Right atrium auricular region (tissue), 2 donors: ENCODE data around the gene MASP1. TPM values are rescaled to one million over a fixed set of nuclear protein-coding genes. Genes with fewer than 3 reads are reported as not detected.

ENCODE experiments used
- DNase-seq: peaks from one replicate; pipeline ENCODE4 v3.0.0-alpha.2; 2019; ENCODE audit warnings: low spot score
- H3K27ac ChIP-seq, 2 donors: fragments of 200-600 bp; sonication (generic); 1 replicate in 1 of 2; 2 replicates in 1 of 2; pipeline ENCODE4 v1.5.1; 2016 to 2019
- H3K27me3 ChIP-seq, 2 donors: fragments of 200-600 bp; sonication (generic); one replicate each; pipeline versions ENCODE4 v1.5.1 to v1.6.0; 2017 to 2019
- H3K36me3 ChIP-seq: fragments of 200-600 bp; sonication (generic); one replicate; pipeline ENCODE4 v1.5.1; 2016
- H3K4me1 ChIP-seq, 2 donors: fragments of 200-600 bp; sonication (generic); one replicate each; pipeline versions ENCODE4 v1.5.1 to v1.6.0; 2017 to 2019
- H3K4me3 ChIP-seq, 2 donors: fragments of 200-600 bp; sonication (generic); 1 replicate in 1 of 2; 2 replicates in 1 of 2; pipeline ENCODE4 v1.5.1; 2017 to 2019; ENCODE audit warnings: mild to moderate bottlenecking in 1 of 2, moderate library complexity in 1 of 2
- H3K9me3 ChIP-seq, 2 donors: fragments of 200-600 bp; sonication (generic); one replicate each; pipeline ENCODE4 v1.5.1; 2019
- total RNA-seq, 2 donors: library from RNA; depleted of rRNA; stranded (reverse); fragments of >200 nt; gene quantifications; one replicate each; pipeline ENCODE4 v1.1.0, GENCODE V29; 2016
- TF ChIP-seq, protein P1 (sequence below), 2 donors: fragments of 200-600 bp; sonication (generic); IDR thresholded peaks; one replicate each; pipeline ENCODE4 v1.5.1; 2019; ENCODE audit warnings: antibody characterized with exemption in 2 of 2

MASP1 gene
- total RNA-seq, 2 donors from 2014 or later = 26.2 to 27.6 TPM

GRCh38 chr3:187318819-187319616 lies 27.5 kb upstream of the MASP1 start:
- H3K4me1 ChIP-seq = peaks cover 0 to 8% of the 10 kb centered on the region in 2 donors
- no peaks in the 10 kb centered on the region for H3K27me3 ChIP-seq
- H3K36me3 ChIP-seq = no peaks in the 10 kb centered on the region
- TF ChIP-seq, protein P1, sequence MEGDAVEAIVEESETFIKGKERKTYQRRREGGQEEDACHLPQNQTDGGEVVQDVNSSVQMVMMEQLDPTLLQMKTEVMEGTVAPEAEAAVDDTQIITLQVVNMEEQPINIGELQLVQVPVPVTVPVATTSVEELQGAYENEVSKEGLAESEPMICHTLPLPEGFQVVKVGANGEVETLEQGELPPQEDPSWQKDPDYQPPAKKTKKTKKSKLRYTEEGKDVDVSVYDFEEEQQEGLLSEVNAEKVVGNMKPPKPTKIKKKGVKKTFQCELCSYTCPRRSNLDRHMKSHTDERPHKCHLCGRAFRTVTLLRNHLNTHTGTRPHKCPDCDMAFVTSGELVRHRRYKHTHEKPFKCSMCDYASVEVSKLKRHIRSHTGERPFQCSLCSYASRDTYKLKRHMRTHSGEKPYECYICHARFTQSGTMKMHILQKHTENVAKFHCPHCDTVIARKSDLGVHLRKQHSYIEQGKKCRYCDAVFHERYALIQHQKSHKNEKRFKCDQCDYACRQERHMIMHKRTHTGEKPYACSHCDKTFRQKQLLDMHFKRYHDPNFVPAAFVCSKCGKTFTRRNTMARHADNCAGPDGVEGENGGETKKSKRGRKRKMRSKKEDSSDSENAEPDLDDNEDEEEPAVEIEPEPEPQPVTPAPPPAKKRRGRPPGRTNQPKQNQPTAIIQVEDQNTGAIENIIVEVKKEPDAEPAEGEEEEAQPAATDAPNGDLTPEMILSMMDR (IDR thresholded peaks at IDR 0.05) = peak; percentile 89 to 92
- DNase-seq = peak; percentile 70
- no peaks in the 10 kb centered on the region for H3K9me3 ChIP-seq
- H3K4me3 ChIP-seq = peak overlapping the region in 1 of 2 donors; percentile 24
- H3K27ac ChIP-seq = no peak overlapping the region

DNA sequence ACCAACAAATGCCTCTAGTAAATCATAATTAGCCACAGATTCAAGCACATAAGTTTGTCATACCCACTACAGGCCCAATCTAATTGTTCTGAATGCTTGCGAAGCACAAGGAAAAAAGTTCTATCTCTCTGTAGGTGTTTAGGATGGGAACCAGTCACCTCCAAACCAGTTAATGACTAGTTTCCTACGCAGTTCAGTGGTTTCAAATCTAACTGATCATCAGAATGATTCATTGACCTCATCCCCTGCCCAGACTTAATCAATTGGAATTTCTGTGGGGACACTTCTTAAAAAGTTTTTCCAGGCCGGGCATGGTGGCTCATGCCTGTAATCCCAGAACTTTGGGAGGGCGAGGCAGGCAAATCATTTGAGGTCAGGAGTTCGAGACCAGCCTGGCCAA lies 24.3 kb upstream of the MASP1 start:
- TF ChIP-seq, protein P1 (IDR thresholded peaks at IDR 0.05) = no peak
- Histone ChIP-seq H3K36me3 (no peaks in the 10 kb centered on the region), H3K4me3 (no peak overlapping the region), H3K27me3 (no peaks in the 10 kb centered on the region), H3K9me3 (no peaks in the 10 kb centered on the region), H3K27ac (no peak overlapping the region), H3K4me1 (peaks cover 0 to 8% of the 10 kb centered on the region in 2 donors)
- no peak for DNase-seq

- no peak for DNase-seq
Observed at GRCh38 chr3:187314176-187314575, 22.6 kb upstream of the MASP1 start.

GRCh38 chr3:187310954-187311470 lies 19.5 kb upstream of the MASP1 start:
- Histone ChIP-seq H3K4me3 (no peak overlapping the region), H3K36me3 (no peaks in the 10 kb centered on the region), H3K27ac (no peak overlapping the region), H3K27me3 (no peaks in the 10 kb centered on the region), H3K4me1 (no peaks in the 10 kb centered on the region), H3K9me3 (no peaks in the 10 kb centered on the region)
- TF ChIP-seq, protein P1 (IDR thresholded peaks at IDR 0.05) = no peak
- no peak for DNase-seq

More at GRCh38 chr3:187314176-187314575, 22.6 kb upstream of the MASP1 start:
- no peaks in the 10 kb centered on the region for H3K27me3 ChIP-seq
- TF ChIP-seq, protein P1 (IDR thresholded peaks at IDR 0.05) = no peak
- no peaks in the 10 kb centered on the region for H3K36me3 ChIP-seq
- no peak overlapping the region for H3K27ac ChIP-seq
- no peaks in the 10 kb centered on the region for H3K9me3 ChIP-seq
- H3K4me3 ChIP-seq = no peak overlapping the region
- H3K4me1 ChIP-seq = peaks cover 0 to 4% of the 10 kb centered on the region in 2 donors

DNA sequence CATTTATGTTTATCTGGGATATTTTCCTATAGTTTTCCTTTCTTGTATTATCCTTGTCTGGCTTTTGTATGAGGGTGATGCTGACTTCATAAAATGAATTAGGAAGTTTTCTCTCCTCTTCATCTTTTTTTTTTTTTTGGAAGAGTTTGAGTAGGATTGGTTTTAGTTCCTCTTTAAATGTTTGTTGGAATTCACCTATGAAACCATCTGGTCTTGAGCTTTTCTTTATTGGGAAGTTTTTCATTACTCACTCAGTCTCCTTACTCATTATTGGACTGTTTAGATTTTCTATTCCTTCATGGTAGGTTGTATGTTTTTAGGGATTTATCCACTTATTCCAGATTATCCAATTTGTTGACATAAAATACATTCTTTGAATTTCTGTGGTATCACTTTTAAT lies 18.7 kb upstream of the MASP1 start:
- H3K36me3 ChIP-seq = no peaks in the 10 kb centered on the region
- no peak for DNase-seq
- H3K4me1 ChIP-seq = no peaks in the 10 kb centered on the region
- no peak overlapping the region for H3K27ac ChIP-seq
- no peaks in the 10 kb centered on the region for H3K9me3 ChIP-seq
- no peak overlapping the region for H3K4me3 ChIP-seq
- TF ChIP-seq, protein P1 (IDR thresholded peaks at IDR 0.05) = no peak
- no peaks in the 10 kb centered on the region for H3K27me3 ChIP-seq
